Measurements from ENCODE around the gene TNFRSF14. TPM values are rescaled to one million over a fixed set of nuclear protein-coding genes. Genes with fewer than 3 reads are reported as not detected.
"Not testable (repeated sequence)": the region's sequence is repeated elsewhere in the genome, so short reads cannot be mapped to it uniquely, and the experiment has no call there.

The TNFRSF14 gene
- total and polyA plus RNA-seq, 2 experiments from 2014 or later, result not detected

GRCh38 chr1:2577565-2578075, 21.4 kb downstream of the TNFRSF14 start:
- not testable (repeated sequence) for H3K79me2 ChIP-seq (replicated peaks; ENCODE audit: insufficient read depth); H3K27ac ChIP-seq (ENCODE audit: low read depth); H3K4me1 ChIP-seq (ENCODE audit: insufficient read depth); H3K36me3 ChIP-seq (ENCODE audit: insufficient read depth); H3F3A ChIP-seq (replicated peaks; ENCODE audit: low read depth); H3K36me3 Mint-ChIP-seq (ENCODE audit: low read depth); H3K4me1 Mint-ChIP-seq; DNase-seq (ENCODE audit: low spot score); H3K9me2 ChIP-seq (ENCODE audit: insufficient read depth); H3K27me3 ChIP-seq (ENCODE audit: insufficient read depth); H3K4me3 Mint-ChIP-seq; H2AFZ ChIP-seq; H3K27ac Mint-ChIP-seq; H4K20me1 ChIP-seq (replicated peaks; ENCODE audit: insufficient read depth); H3K27me3 Mint-ChIP-seq (ENCODE audit: insufficient read depth, low read depth, poor library complexity); H3K4me2 ChIP-seq; H3K4me3 ChIP-seq
- ATAC-seq, result peak; percentile 24
- H3K9me3 Mint-ChIP-seq, result peaks cover 13% of the 10 kb centered on the region

- no peak overlapping the region for H3K27ac Mint-ChIP-seq
- no peaks in the 10 kb centered on the region for H3K36me3 Mint-ChIP-seq (ENCODE audit: low read depth)
- H3K27me3 Mint-ChIP-seq (ENCODE audit: insufficient read depth, low read depth, poor library complexity), result peaks cover 4% of the 10 kb centered on the region
- no peak overlapping the region for H3K4me3 ChIP-seq
- H3K9me2 ChIP-seq (ENCODE audit: insufficient read depth), result no peaks in the 10 kb centered on the region
- ATAC-seq (no peak), DNase-seq (ENCODE audit: low spot score) (no peak)
- H3K4me3 Mint-ChIP-seq, result no peak overlapping the region
- H3K4me2 ChIP-seq, result no peak overlapping the region
- peaks cover 8% of the 10 kb centered on the region for H3K4me1 ChIP-seq (ENCODE audit: insufficient read depth)
- no peaks in the 10 kb centered on the region for H4K20me1 ChIP-seq (replicated peaks; ENCODE audit: insufficient read depth)
- H3K79me2 ChIP-seq (replicated peaks; ENCODE audit: insufficient read depth), result no peaks in the 10 kb centered on the region
- H3K4me1 Mint-ChIP-seq, result peaks cover 10% of the 10 kb centered on the region
- H3K27me3 ChIP-seq (ENCODE audit: insufficient read depth), result no peaks in the 10 kb centered on the region
- H3K36me3 ChIP-seq (ENCODE audit: insufficient read depth), result no peaks in the 10 kb centered on the region
- H3F3A ChIP-seq (replicated peaks; ENCODE audit: low read depth), result no peaks in the 10 kb centered on the region
- H2AFZ ChIP-seq, result no peak overlapping the region
- H3K9me3 Mint-ChIP-seq, result peaks cover 3% of the 10 kb centered on the region; the same call in 2 of the 3 replicates
- no peak overlapping the region for H3K27ac ChIP-seq (ENCODE audit: low read depth)
- TF ChIP-seq REST (IDR thresholded peaks at IDR 0.05; ENCODE audit: unreplicated experiment), result no peak
- TF ChIP-seq NANOG (IDR thresholded peaks at IDR 0.05; ENCODE audit: borderline replicate concordance), result no peak
- TF ChIP-seq JUNB (IDR thresholded peaks at IDR 0.05; ENCODE audit: unreplicated experiment), result no peak
- no peak for TF ChIP-seq ZNF114 (CRISPR knock-in tag; IDR thresholded peaks at IDR 0.05)
- no peak for TF ChIP-seq STAT1 (IDR thresholded peaks at IDR 0.05; ENCODE audit: unreplicated experiment)
- no peak for TF ChIP-seq EZH2phosphoT487 (IDR thresholded peaks at IDR 0.05; ENCODE audit: unreplicated experiment)
- no peak for TF ChIP-seq ETS1 (IDR thresholded peaks at IDR 0.05)
- TF ChIP-seq CREB1 (CRISPR knock-in tag; IDR thresholded peaks at IDR 0.05; ENCODE audit: low read depth), result no peak
- no peak for TF ChIP-seq ZNF462 (CRISPR knock-in tag; IDR thresholded peaks at IDR 0.05)
- no peak for TF ChIP-seq EZH2 (IDR thresholded peaks at IDR 0.05; ENCODE audit: low read depth, unreplicated experiment)
- no peak for TF ChIP-seq ZNF331 (CRISPR knock-in tag; IDR thresholded peaks at IDR 0.05; ENCODE audit: low read depth)
- no peak for TF ChIP-seq POLR2AphosphoS5 (IDR thresholded peaks at IDR 0.05; ENCODE audit: low read depth)
Observed at GRCh38 chr1:2578758-2579118, 22.6 kb downstream of the TNFRSF14 start.
